GM23248 (cell line): ENCODE measurements around the gene BRINP1.

ENCODE experiments used
- EZH2 ChIP-seq: fragments of 200-600 bp; sonication (generic); IDR thresholded peaks from 2 replicates; pipeline ENCODE4 v1.6.1; 2018; ENCODE audit warnings: antibody characterized with exemption, mild to moderate bottlenecking; ENCODE audit not compliant: insufficient read depth, poor library complexity, severe bottlenecking
- EZH2phosphoT487 ChIP-seq: fragments of 200-600 bp; sonication (generic); IDR thresholded peaks from 2 replicates; pipeline ENCODE4 v1.6.1; 2018; ENCODE audit warnings: antibody characterized with exemption, moderate library complexity, mild to moderate bottlenecking, low read depth; ENCODE audit not compliant: insufficient read depth

DNA sequence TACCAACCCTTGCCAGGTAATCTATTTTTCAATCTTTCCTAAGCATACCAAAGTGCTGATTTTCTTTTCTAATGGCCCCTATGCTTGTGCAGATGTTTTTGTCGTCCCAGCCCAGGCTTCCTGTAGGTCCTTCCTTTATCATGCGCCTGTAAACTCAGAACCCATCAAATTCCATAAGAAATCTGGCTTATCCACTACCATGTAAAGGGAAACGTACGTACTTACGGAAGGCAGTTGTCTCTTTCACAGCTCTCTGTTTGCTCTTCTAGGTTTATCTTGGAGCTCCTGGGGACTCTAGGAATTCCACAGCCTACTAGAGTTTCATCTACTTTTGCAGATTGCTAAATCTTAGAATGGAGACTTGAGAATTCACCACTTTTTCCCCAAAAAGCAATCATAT is 9.0 kb downstream of the BRINP1 start:
- TF ChIP-seq EZH2 (no peak), EZH2phosphoT487 (no peak)
